GM18526 (cell line): ENCODE measurements around the gene CELF2.

Experiments
- POLR2A ChIP-seq: IDR thresholded peaks from 3 replicates; pipeline ENCODE4 v1.6.1; 2011; ENCODE audit not compliant: insufficient read length; ENCODE audit errors: extremely low read depth

CELF2 gene

GRCh38 chr10:11017570-11018431, at the start of gene CELF2:
Gene CELF2 (plus strand): TSS chr10:11017872. CDS start chr10:11018090, 218 bp downstream.
- no peak for TF ChIP-seq POLR2A

DNA sequence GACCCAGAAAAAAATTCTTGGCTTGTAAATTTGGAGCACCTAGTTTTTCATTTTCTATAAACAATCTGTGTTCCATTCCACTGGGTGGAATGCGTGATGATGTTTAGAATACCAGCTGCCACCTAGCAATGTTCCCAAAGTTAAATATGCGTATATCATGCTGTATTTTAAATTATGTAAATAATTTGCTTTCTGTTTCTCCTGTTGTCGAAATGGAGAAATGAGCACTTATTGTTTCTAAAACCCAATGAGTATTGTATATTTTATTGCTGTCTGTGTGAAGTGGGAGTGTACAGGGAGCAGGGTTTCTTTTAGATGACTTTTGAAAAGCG, 49.4 kb upstream of the CELF2 start:
- TF ChIP-seq POLR2A, result no peak

- no peak for TF ChIP-seq POLR2A
Measured at GRCh38 chr10:10973310-10973709, 44.4 kb upstream of the CELF2 start.

DNA sequence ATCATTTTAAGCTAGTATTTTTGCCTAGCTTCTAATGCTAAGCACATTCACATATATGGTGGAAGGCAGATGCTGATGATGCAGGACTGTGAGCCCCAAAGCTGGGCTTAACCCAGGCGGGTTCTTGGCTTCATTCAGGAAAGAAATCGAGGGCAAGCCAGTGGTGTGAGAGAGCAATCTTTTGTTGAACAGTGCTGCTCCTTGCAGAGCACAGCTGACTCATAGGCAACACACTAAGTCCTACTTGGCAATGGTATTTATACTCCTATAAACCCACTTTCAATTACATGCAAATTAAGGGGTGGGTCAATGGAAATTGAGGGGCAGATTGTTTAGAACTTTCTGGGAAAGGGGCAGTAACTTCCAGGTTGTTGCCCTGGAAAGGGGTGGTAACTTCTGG, 42.0 kb upstream of the CELF2 start:
- no peak for TF ChIP-seq POLR2A

GRCh38 chr10:10976652-10977051, 41.0 kb upstream of the CELF2 start:
- TF ChIP-seq POLR2A, result no peak

DNA sequence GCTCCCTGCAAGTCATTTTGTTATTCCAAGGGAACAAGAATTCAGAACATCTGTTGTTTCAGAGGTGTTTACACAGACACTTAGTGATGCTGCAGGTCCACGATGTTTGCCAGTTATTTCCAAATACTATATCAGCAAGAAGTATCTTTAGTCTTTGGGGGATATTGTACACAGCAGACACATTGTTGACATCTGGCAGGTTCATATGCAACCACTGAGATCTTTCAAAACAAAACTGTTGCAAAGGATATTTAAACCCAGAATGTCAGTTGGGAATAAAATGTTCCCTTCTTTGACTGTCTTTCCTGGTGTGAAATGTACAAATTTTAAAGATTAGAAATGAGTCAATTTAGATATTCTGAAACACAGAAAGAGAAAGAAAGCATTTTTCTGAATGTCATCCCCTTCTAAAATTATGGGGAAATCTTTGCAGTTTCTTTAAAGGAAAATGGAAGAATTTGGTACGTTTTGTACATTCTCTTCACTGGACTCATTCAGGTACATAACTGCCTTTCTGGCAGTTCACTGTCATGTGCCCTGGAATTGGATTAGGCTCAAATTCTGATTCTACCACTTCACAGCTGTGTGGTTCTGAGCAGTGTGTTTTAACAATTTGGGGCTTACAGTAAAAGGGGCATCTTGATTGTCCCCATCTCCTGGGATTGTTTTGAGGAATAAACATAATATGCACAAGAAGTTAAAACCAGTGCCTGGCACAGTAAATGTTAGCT, 40.3 kb upstream of the CELF2 start:
- no peak for TF ChIP-seq POLR2A

- no peak for TF ChIP-seq POLR2A
Measured at GRCh38 chr10:10977978-10978377, 39.7 kb upstream of the CELF2 start.

GRCh38 chr10:10985361-10985760, 32.3 kb upstream of the CELF2 start:
- no peak for TF ChIP-seq POLR2A

- TF ChIP-seq POLR2A, result no peak
Measured at GRCh38 chr10:10986606-10987005, 31.1 kb upstream of the CELF2 start.

DNA sequence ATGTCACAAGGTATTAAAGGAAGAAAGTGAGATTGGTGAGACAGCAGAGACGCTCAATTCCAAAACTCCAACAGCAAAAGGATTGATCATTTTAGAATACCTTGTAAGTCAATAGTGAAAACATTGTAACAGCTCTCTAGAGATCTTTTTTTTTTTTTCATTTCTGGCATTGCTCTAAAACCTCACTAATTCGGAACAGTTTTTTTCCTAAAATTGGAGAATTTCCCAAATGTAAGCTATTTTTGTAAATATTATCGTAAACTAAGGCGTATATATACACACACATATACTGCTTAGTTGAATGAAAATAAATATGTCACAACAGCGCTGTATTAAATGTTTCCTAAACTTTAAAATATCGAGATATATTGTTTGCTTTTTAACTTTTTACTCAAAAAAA, 30.6 kb upstream of the CELF2 start:
- TF ChIP-seq POLR2A, result no peak

DNA sequence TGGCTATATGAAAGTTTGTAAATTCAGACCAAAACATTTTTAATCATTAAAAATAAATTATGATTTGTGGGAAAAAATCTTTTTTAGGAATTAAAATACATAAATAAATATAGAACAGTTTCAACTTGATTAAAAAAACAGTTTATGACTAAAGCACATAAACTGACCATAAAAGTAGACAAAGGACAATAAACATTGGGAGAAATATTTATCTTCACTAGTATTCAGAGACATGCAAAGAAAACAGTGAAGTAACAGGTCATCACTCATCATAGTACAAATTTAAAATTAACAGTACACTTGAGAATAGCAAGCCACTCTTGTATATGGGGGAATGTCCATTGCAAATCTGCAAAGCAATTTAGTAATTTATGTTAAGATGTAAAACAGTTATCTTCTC, 28.0 kb upstream of the CELF2 start:
- no peak for TF ChIP-seq POLR2A

- TF ChIP-seq POLR2A, result no peak
Measured at GRCh38 chr10:10991144-10991543, 26.5 kb upstream of the CELF2 start.

DNA sequence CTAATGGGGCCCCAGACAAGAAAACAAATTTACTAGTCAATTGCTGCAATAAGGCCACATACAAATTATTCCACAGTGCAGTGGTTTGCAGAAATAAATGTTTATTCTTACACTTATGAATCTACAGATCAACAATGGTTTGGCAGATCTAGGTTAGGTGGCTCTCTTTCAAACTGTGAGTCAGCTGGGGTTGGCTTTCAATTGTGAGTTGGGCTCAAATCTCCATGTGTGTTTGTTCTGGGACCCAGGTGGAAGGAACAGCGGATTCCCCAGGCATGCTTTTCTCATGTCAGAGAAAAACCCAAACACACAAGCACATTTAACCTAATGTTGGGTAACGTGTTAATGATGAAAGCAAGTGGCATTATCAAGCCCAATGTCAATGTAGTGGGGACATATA, 25.6 kb upstream of the CELF2 start:
- TF ChIP-seq POLR2A, result no peak

GRCh38 chr10:10992961-10993714, 24.5 kb upstream of the CELF2 start:
- TF ChIP-seq POLR2A, result no peak

GRCh38 chr10:10993785-10994184, 23.9 kb upstream of the CELF2 start:
- TF ChIP-seq POLR2A, result no peak

DNA sequence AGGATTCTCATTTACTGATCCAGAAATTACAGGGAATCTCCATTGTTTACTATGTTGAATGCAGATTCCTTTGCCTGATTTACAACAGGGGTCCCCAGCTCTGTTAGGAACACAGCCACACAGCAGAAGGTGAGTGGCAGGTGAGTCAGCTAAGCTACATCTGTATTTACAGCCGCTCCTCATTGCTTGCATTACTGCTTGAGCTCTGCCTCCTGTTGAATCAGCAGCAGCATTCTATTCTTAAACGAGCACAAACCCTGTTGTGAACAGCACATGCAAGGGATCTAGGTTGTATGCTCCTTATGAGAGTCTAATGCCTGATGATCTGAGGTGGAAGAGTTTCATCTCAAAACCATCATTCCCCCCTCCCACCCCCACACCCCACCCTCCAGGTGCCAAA, 23.3 kb upstream of the CELF2 start:
- no peak for TF ChIP-seq POLR2A
